NCI-H460 (cell line): ENCODE results near the gene ADGRF5. TPM values are rescaled to one million over a fixed set of nuclear protein-coding genes. Genes with fewer than 3 reads are reported as not detected.
A peak's percentile ranks its signal among the peaks of the same experiment; 100 is the strongest.
"Not testable (repeated sequence)": the region's sequence is repeated elsewhere in the genome, so short reads cannot be mapped to it uniquely, and the experiment has no call there.

Experiments
- DNase-seq: peaks from one replicate; pipeline ENCODE4 v3.0.0-alpha.2; 2016; ENCODE audit warnings: low read depth; ENCODE audit errors: extremely low read depth
- total RNA-seq: library from RNA; depleted of rRNA; stranded (reverse); fragments of >200 nt; shearing (Covaris generic); gene quantifications from 2 replicates; pipeline ENCODE4 v1.2.3, GENCODE V29; 2014

ADGRF5 gene
- total RNA-seq, 1 experiment from 2014 or later: 0.05 TPM

DNA sequence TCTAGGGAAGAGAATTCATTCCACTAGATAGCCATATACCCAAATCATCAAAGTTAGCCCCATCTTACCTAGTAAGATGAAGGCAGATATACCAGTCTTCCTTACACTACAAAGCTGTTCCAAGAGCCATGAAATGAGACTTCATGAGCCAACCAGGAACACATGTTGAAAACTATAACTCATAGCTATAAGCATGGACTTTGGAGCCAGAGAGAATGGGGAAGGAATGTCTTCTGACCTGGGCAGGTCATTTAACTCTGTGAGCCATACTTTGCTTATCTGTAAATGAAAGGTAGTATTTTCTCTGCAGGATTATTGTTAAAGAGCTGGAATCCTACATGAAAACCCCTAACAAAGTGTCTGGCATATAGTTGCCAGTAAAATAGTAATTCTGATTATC lies 27.3 kb downstream of the ADGRF5 start:
- no peak for DNase-seq

DNA sequence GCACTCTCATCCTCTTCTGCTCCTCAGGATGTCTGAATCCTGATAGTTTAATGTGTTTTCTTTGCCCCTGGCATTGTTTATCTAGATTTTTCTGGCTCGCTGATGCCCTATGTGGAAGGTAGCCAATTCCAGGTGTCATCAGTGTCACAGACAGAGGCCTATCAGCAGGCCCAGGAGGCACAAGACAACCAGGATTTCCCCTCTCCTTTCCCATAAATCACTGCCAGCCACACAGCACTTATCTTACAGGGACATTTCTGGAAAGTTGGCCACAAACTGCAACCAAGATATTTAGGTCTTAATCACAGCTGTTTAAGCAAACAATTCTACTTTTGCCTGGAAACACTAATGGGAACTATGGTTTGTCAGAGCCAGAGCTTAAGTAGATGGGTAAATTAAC lies 28.1 kb downstream of the ADGRF5 start:
- DNase-seq: no peak

- no peak for DNase-seq
Measured at GRCh38 chr6:46891252-46891795, 30.4 kb downstream of the ADGRF5 start.

GRCh38 chr6:46888578-46888977 lies 33.2 kb downstream of the ADGRF5 start:
- peak; percentile 14 for DNase-seq

DNA sequence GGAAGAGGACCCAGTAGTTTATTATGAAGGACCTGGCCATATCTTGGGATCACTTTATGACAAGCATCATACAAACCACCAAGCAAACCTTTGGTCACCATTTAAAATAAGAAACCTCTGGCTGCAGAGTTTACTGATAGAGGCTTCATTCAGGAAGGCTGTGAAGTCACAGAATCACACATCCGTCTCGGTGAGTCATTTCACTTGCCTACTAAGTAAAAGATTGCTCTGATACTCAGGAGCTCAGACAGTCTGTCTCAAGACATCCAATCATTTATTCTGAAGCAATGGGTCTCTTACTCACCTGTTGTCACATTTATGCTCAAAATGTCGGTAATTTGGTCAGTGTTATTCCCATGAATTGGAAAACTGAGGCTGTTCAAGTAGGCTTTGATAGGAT lies 33.7 kb downstream of the ADGRF5 start:
- DNase-seq: peak; percentile 4

- DNase-seq: no peak
Measured at GRCh38 chr6:46882645-46883044, 39.1 kb downstream of the ADGRF5 start.

DNA sequence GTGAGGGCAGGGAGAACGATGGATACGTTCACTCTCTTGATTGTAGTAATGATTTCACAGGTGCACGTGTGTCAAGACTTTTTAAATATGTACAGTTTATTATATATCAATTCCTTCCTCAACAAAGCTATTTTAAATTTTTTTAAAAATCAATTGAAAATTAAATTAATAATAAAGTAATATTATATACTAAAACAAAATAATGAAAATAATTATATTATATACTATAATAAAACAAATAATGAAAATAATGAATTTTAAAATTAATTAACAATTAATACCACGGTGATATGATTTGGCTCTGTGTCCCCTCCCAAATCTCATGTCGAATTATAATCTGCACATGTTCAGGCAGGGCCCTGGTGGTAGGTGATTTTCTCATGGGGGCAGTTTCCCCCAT lies 42.7 kb downstream of the ADGRF5 start:
- no peak for DNase-seq

DNA sequence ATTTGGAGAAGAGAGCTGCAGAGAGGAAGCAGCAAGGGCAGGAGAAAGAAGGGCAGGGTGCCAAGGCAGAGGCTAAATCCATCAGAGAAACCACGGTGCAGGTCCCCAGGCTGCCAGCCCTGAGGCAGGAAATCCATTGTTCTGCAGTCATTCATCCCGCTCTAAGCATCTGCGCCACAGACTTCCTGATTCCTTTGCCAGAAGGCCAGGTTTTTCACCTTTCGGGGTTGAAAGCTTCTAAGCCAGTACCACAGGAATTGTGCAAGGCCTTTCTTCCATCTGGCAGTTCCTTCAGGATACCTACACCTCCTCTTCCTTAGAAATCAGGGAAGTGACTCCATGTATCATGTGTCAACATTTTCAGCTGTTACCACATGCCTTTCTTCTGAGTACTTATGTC lies 45.6 kb downstream of the ADGRF5 start:
- DNase-seq: no peak

DNA sequence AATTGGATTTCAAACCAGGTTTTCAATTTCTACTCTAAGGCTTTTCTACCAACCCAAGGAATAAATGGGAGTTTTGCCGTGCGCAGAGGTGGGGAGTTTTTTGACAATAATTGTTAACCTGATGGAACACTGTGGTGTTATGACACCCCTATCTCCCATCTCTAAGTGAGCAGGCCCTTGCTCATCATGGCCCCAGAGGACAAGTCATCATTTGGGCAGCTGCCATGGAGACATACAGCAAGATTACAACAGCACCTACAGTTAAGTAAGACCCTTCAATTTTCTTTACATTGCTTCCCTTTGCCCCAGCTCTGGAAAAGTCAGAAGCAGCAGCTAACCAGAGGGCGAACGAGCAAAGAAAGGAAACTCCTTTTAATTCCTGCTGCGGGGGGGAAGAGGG lies 54.3 kb downstream of the ADGRF5 start:
- no peak for DNase-seq

DNA sequence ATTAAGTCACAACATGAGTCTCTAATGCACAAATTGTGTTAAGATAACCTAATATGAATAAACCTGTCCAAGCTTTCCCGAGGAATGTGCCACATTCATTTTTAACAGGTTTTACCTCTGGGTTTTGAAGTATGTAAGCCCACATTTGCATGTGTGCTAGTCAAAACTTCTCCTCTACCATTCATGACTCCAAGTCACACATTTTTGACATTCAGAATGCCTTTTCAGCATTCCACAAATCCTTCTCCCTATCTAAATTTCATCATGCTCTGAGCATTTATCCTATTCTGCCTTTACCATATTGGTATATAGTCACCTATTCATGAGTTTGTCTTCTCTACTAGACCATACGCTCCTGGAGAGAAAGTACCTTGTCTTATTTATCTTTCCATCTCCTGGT lies 56.5 kb downstream of the ADGRF5 start:
- DNase-seq: no peak

- DNase-seq: no peak
Measured at GRCh38 chr6:46863791-46864190, 57.9 kb downstream of the ADGRF5 start.

DNA sequence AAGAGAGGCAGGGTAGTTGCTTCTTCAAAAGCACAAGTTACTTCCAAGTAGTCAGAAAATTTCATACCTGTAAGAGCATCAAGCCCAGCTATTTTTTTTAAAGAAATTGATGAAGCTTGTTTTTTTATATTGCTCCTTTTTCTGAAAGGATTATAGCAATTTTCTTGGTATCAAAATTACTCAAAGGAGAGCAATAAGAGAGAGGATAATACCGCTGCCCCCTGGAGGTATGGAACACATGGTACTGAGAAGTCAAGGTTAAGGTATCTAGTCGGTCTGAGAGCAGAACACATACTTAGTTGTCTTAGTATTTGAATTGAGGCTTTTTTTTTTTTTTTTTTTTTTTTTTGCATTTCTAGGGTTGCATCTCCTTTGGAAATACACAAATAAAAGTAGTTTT lies 59.4 kb downstream of the ADGRF5 start:
- DNase-seq: no peak

- peak; percentile 20 for DNase-seq
Measured at GRCh38 chr6:46855966-46856365, 65.8 kb downstream of the ADGRF5 start.

GRCh38 chr6:46851576-46851975 lies 70.2 kb downstream of the ADGRF5 start:
- not testable (repeated sequence) for DNase-seq

GRCh38 chr6:46850792-46851191 lies 70.9 kb downstream of the ADGRF5 start:
- no peak for DNase-seq

GRCh38 chr6:46849361-46849690 lies 72.4 kb downstream of the ADGRF5 start:
- no peak for DNase-seq

- peak; percentile 58 for DNase-seq
Measured at GRCh38 chr6:46848684-46849360, 72.9 kb downstream of the ADGRF5 start.

- no peak for DNase-seq
Measured at GRCh38 chr6:46845126-46845525, 76.6 kb downstream of the ADGRF5 start.

DNA sequence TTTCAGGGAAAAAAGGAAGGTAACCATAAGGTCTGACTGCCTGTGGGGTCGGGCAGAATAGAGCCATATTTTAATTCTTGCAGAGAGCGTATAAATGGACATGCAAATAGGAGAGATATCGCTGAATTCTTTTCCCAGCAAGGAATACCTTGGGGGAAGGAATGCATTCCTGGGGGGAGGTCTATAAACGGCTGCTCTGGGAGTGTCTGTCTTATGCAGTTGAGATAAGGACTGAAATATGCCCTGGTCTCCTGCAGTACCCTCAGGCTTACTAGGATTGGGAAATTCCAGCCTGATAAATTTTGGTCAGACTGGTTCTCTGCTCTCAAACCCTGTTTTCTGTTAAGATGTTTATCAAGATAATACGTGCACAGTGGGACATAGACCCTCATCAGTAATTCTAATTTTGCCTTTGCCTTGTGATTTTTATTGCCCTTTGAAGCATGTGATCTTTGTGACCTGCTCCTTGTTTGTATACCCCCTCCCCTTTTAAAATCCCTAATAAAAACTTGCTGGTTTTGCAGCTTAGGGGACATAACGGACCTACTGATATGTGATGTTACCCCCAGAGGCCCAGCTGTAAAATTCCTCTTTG lies 79.4 kb downstream of the ADGRF5 start:
- not testable (repeated sequence) for DNase-seq

DNA sequence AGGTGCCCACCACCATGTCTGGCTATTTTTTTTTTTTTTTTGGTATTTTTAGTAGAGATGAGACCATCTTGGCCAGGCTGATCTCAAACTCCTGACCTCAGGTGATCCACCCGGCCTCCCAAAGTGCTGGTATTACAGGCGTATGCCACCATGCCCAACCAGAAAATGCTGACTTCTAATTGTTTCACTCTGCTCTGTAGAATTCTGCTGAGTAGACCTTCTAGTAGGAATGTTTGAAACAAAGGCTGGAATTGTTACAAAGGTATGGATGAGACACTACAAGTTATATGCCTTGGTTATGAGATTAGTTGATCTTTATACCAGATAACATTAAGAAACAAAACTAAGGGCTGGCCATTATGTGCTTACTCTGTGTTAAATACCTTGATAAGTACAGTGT lies 83.7 kb downstream of the ADGRF5 start:
- no peak for DNase-seq

GRCh38 chr6:46834991-46835390 lies 86.7 kb downstream of the ADGRF5 start:
- DNase-seq: not testable (repeated sequence)

GRCh38 chr6:46834257-46834916 lies 87.4 kb downstream of the ADGRF5 start:
- not testable (repeated sequence) for DNase-seq
